ENCODE data around the gene SMARCC2.
"Not testable (repeated sequence)": the region's sequence is repeated elsewhere in the genome, so short reads cannot be mapped to it uniquely, and the experiment has no call there.

Gene SMARCC2

DNA sequence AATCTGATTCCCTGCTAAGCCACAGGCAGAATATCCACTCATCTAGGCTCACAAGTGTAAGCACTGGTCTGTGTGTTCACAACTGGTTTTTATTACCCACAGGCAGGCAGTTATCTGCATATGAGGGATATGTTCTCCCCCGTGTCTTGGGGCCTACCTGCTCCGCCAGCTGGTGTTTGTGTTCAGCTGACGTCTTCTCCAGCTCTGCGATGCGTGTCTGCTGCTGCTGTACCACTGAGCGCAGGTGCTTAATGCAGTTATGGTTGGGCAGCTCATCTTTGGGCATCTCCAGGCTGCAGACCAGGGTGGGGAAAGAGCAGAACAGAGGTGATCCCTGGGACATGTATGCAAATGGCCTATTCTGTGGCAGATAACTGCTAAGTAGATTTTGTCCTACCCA is 18.7 kb upstream of the SMARCC2 start:
- DNase-seq (ENCODE audit: low spot score): no peak

DNA sequence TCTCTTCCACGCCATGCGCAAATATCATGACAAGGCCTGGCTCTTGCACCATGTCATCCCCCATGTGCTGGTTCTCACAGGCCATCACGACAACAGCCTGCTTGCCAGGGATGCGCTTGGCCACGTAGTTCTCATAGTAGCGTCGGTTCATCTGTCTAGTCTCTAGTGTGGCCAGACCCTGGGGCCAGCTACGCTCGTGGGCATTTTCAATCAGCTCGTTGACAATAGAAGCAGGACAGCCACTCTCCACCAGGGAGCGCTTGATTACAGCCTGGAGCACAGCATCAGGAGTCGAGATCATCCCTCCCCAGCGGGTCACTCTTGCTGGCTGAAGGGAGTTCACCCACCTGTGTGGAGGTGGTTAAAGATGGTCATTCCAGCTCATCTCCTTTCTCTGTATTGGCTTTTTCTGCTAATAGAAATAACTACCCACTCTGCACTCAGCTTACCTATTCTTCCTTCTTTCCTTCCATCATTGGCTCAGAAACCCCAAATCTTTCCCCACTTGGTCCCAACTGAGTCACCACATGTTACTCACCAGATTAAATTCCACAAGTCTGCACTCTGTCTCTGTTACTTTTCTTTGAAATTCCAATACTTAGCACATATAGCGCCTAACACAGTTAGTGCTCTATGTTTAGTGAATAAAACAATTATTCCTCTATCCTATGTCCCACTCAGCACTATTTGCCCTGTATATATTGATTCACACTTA is 17.3 kb upstream of the SMARCC2 start:
- DNase-seq (ENCODE audit: low spot score): peak; percentile 55

DNA sequence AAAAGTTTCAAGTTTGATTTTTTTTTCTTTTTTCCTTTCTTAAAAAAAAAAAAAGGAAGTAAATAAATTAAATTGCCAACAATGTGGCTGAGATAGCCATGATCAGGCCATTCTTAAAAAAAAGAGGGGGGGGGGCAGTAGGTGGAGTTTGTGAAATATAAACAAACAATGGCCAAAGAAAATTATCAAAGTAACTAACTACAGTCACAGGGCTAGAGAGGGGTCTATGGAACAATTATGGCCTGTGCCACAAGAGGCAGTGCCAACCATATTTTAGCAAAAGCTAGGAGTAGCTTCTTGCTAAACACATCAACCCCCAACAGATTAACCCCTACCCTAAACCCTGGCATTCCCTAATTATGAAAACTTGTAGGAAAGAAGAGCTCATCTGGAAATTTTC is 16.2 kb upstream of the SMARCC2 start:
- DNase-seq (ENCODE audit: low spot score): no peak

DNA sequence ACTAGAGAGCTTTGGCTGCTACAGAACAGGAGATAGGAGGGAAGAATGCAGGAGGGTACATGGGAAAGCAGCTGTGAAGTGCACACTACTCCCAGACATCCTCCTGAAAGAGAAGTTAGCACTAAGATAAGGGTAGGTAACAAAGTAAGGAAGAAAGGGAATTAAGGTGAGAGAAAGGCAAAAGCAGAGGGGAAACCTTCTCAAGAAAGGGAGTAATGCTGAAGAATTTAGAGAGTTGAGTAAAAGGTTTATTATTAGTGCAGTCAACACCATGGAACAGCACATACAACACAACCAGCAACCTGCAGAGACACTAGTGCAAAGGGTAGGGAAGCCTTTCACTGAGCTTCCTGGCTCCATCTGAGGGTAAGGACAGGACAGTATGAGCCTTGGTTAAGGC is 15.0 kb upstream of the SMARCC2 start:
- DNase-seq (ENCODE audit: low spot score): no peak

DNA sequence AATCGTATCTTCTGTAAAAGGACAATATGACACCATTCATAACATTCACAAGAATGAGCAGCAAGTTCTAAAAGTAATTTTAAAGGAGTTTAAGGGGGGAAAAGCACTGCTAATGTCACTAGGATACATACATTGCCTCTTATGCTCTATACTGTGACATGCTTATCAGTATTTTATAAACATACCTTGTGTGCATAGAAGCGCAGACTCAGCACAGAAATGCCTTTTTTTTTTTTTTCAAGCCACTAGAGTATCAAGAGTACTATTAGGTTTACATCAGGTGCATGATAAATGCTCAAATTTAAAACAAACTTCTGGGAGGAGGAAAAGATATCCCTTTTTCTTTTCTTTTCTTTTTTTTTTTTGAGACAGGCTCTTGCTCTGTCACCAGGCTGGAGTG is 13.6 kb upstream of the SMARCC2 start:
- DNase-seq (ENCODE audit: low spot score): no peak

DNA sequence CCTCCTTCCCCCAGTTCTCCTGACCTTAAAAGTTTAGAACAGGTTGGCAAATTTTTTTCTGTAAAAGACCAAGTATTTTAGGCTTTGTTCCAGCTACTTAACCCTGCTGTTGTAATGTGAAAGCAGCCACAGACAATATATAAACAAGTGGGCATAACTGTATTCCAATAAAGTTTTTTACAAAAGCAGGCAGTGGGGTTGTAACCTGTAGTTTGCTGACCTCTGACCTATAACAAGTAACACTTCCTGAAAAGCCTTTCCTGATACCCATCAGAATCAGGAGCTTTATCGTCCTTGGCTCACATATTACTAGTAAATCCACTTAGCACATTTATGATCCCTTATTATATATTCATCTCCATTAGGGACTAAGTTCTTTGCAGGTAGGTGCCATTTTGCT is 13.1 kb upstream of the SMARCC2 start:
- DNase-seq (ENCODE audit: low spot score): no peak

DNA sequence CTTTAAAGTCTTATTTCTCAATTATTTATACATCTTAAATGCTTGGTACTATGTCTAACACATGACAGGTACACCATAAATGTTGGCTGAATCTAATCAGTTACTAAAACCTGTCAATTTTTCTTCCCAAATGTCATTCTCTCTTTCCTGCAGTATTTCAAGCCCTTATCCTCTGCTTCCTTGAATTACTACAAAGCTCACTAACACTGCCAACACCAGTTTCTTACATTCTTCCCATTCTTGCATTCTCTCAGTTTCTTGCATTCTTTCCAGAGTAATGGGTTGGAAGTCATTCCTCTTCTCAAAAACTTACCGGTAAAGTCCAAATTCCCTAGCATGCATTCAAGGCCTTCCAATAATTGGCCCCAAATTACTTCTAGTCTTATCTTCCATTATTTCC is 9.6 kb upstream of the SMARCC2 start:
- no peak for DNase-seq (ENCODE audit: low spot score)

DNA sequence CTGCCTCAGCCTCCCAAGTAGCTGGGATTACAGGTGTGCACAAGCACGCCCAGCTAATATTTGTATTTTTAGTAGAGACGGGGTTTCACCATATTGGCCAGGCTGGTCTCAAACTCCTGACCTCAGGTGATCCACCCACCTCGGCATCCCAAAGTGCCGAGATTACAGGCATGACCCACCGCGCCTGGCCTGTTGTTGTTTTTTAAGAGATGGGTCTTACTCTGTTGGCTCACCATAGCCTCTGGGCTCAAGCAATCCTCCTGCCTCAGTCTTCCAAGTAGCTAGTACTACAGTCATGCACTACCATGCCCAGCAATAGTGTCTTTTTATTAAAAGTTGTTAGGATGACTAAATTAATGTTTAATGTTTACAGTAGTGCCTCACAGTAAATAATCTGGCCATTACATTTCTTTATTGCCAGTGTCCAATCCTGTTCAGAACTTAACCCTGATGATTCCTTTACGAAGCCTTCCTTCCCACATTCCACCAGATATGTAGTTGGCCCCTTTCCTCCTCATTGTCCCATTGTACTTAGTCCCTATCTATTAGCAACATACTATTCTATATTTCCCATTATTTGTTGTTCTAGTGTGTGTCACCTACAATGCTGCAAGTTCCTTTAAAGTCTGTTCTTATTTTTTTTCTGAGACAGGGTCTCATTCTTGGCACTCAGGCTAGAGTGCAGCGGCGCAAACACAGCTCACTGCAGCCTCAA is 8.8 kb upstream of the SMARCC2 start:
- DNase-seq (ENCODE audit: low spot score): no peak

DNA sequence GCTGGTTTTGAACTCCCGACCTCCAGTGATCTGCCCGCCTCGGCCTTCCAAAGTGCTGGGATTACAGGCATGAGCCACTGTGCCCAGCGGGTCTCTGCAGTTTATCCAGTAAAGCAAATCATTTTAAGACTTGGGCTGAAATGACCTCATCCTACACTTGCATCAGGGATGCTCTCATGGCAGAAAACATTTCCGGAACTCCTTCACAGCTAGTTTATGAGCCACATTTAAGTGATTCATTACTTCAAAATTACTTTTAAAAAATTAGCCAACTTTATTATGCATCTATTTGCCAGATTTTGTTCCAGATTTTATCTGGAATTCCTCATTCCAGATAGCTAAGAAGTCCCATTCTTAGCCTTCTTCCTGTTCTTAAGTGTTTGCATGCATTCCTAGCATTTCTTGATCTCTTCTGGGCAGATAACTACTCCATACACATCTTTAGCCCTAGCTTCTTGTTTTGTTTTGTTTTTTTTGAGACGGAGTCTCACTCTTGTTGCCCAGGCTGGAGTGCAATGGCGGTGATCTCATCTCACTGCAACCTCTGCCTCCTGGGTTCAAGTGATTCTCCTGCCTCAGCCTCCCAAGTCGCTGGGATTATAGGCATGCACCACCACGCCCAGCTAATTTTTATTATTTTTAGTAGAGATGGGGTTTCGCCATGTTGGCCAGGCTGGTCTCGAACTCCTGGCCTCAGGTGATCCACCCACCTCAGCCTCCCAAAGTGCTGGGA is 7.7 kb upstream of the SMARCC2 start:
- not testable (repeated sequence) for DNase-seq (ENCODE audit: low spot score)

DNA sequence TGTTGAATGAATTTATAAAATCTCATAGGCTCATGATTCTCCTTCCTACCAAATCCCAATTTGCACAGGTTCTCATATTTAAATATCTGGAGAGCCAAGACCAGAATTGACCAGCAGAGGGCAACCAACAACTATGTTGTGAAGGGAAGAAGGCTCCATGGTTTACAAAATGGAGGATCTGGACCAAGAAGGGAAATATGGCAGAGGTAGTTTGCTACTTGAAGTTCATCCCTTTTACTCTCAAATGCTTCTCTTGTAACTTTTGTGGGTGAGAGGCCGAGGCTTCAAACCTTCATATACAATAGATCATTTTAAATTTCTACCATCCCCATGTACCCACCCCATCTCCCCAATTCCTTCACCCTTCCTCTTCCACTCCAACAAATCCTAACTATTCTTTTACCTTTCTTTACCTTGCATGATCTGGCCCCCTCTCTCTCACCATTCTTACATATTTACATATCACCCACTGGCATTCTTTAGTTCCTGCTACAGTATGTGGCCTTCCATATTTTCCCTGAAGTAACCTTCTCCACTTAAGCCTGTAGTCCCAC is 3.8 kb upstream of the SMARCC2 start:
- peak; percentile 86 for DNase-seq (ENCODE audit: low spot score)

DNA sequence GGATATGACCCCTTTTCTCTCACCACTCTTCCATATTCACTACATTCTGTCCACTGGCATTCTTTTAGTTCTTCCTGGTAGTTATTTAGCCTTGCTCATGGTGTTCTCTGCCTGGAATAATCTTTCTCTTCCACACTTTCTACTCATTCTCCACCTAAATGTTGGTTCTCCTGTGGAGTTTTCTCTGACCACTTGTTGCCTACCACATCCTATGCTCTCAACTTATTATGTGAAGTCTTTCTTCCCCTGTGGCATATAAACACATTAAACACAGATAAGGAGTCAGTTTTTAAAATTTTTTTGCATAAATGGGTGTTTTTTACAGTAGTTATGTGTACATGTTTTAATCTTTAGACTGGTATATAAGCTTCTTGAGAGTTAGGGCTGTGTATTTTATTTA is 3.3 kb upstream of the SMARCC2 start:
- DNase-seq (ENCODE audit: low spot score): no peak

DNA sequence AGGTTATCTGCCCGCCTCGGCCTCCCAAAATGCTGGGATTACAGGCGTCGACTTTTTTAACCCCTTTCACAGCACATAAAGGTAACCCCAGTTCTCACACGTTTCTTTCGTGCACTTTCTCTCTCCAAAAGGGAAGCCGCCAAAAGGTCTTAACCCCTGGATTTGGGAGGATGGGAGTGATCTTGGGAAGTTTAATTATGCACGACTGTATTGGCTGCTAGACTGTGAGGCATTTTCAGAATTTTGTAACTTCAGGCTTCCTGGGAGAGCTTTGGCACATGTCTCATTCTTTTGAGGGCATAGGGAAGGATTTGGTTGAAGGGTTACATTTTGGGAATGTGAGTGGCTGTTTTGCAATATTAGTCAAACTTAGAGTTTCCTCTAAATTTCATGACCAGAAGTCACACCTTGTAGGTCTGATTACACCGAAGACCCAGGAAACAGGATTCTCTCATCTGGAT is 1.4 kb upstream of the SMARCC2 start:
- no peak for DNase-seq (ENCODE audit: low spot score)

DNA sequence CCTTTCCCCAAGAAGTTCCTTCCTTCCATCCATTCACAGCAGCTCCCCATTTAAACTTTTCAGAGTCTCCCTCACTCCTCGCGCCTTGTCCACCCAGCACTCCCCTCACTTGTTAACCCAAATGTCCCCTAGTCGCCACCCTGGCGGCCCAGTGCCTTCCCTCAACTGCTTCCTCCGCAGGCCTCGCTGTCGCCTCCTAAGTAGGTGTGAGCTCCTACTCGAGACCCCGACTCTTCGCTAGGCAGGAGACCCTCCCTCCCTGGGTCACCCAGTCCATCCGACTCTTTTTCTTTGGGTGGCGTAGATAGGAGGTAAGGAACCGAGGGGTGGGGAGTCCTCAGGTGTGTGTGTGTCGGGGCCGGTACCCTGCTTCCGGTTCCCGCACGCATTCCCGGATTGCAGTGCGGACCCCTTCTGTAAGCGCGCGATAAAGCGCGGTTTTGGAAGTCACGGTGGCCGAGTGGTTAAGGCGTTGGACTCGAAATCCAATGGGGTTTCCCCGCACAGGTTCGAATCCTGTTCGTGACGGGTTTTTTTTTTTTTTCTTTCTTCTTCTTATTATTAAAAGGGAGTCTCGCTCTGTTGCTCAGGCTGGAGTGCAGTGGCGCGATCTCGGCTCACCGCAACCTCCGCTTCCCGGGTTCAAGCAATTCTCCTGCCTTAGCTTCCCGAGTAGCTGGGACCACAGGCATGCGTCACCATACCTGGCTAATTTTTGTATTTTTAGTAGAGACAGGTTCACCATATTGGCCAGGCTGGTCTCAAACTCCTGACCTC is 823 bp upstream of the SMARCC2 start:
- DNase-seq (ENCODE audit: low spot score): peak; percentile 78

DNA sequence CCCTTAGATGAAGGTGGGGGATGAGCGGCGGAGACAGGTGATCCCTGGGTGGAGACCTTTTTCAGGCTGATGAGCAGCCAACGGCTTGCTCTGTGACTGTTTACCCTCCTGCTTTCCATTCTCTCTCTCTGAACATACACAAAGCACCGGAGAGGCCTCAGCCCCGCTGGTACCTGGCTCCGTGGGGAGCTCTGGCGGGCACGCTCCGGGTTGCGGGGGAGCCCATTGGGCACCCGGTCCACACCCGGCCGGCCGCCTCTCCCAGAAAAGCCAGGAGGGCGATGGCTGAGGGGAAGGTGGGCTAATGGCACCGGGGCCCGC is 545 bp downstream of the SMARCC2 start:
- no peak for DNase-seq (ENCODE audit: low spot score)

DNA sequence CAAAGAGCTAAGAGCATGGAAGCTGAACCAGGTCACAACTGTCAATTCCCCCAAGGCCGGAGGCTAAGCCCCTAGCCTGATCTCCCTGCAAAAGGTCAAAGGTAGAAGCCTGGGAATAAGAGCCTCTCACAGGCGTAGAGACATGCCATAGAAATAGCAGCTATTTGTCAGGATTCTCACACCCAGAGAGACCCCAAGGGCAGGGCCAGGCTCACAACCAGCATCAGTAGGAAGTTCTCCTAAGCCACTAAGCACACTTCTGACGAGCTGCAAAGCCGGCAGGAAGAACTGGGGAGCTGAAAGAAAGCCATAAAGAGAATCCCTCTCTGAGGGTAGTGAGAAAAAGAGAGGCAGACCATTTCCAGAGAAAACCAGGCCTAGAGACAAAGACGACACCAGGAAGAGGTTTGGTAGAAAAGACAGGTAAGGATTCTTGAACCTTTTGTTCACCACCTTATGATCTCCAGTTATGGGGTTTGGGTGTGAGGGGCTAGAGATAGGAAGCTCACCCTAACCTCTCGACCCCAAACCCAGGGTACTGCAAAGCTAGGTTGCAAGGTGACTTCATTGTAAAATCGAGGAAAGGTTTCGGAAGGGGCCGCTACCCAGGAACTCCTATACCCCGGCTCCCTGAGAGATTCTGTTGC is 1.0 kb downstream of the SMARCC2 start:
- DNase-seq (ENCODE audit: low spot score): no peak

DNA sequence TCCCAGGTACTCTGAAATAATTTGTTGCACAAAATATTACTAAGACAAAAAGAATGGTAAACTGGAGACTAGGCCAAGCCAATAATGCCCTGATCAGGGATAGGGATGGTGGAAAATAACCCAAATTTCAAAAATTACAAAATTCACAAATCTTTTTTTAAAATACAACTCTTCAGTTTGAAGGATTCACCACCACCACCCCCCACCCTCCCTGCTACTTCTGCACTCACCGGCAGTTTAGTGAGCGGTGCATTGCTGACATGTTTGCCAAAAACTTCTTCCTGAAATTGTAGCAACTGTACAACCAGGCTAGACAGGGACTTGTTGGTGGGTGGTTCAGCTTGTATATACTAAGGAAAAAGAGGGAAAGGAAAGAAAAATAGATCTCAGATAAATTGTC is 2.3 kb downstream of the SMARCC2 start:
- DNase-seq (ENCODE audit: low spot score): no peak

DNA sequence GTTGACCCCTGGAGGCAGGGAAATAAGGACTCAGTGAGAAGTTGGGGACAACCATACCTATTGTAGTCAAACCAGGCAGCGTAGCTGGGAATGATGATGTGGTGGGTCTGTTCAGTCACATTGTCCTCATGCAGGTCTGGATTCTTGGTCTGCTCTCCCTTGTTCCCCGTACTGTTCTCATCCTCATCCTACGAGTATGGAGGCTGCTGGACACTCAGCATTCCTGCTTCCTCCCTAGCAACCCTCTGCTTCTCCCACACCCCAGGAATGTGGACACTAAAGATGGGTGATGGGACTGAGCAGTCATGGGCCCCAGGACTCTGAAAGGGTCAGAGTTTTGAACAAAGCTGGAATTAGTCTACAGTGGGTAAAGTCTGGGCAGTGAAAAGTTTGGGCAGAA is 10.9 kb downstream of the SMARCC2 start:
- DNase-seq (ENCODE audit: low spot score): no peak

DNA sequence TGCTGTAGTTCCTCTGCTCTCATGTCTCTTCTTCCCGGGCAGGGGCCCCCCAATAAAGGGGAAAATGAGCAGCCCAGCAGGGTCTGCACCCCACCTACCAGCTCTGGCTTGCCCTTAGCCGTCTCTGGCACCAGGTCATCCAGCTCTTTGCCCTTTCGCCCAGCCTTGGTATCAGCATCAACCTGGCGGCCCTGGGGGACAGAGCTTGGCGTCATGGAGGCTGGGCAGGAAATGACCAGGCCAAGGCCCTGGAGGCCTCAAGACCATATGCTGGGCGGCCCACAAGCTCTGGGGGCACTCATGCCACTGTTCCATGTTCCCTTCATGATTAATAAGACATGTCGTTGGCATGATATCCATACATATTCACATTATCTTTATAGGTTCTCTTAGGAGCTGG is 16.4 kb downstream of the SMARCC2 start:
- DNase-seq (ENCODE audit: low spot score): no peak

DNA sequence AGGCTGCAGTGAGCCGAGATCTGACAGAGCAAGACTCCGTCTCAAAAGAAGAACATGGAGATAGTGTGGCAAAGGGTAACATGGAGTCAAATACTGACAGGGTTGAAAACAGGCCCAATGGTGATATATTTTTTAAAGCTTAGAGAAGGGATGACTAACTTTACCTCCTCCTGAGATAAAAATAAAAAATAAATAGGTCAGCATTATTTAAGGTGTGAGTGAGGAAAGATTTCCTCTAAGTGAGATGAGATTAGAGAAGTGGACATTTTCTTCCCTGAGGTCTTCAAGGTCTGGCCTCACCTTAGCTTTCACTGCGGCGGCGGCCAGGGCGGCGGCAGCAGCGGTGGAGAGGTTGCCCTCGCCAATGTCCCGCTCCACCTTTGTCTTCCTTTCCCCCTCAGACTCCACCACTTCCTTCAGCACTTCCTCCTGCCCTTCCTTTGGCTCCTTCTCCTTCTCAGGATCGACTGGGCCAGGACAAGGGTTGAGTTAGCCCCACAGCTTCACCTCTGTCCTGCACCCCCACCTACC is 20.0 kb downstream of the SMARCC2 start:
- DNase-seq (ENCODE audit: low spot score): no peak

DNA sequence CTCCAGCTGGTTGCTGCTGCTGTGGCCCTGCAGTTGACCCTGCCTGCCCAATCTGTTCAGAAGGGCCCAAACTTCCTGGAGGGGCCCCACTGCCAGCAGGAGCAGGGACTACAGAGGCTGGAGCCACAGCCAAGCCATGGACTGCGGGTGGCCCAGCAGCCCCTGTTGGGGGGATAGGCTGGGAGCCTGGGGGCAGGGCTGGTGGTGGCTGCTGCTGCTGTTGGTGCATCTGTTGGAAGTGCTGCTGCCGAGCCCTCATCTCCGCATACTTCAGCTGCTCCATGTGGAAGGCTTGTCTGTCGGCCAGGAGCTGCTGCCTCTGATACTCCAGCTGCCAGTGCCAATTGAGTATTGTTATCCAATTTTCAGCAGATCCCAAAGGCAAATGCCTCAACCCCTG is 23.9 kb downstream of the SMARCC2 start:
- DNase-seq (ENCODE audit: low spot score): no peak

DNA sequence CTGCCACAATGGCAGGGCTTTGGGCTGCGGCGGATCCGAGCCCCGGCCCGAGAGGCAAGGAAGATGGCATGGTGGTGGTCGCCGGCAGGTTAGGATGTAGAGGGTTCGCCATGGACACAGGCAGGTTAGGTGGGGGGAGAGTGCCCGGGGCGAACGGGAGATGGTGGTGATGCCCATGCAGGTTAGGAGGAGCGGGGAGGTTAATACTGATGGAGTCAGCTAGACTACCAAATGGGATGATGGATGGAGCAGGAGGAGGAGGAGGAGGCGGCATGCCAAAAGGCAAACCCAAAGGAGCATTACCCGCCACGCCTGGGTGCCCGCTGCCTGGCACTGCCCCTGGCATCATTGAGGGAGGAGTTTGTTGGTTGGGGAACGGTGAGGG is 24.9 kb downstream of the SMARCC2 start:
- no peak for DNase-seq (ENCODE audit: low spot score)
